Lower lobe of right lung (tissue), 2 donors: ENCODE results near the gene RNF19B. TPM values are rescaled to one million over a fixed set of nuclear protein-coding genes. Genes with fewer than 3 reads are reported as not detected.

Source experiments
- ATAC-seq, 2 donors: fragments of 200-7000 bp; cut with Tn5 transposase; one replicate each; pipeline ENCODE4 v1.9.1; 2020 to 2022; ENCODE audit warnings: mild to moderate bottlenecking in 2 of 2, moderate library complexity in 2 of 2
- DNase-seq: peaks from one replicate; pipeline ENCODE4 v3.0.0-alpha.2; 2020
- H3K27ac ChIP-seq: fragments of 200-600 bp; one replicate; pipeline ENCODE4 v1.8.0; 2022
- H3K27me3 ChIP-seq: fragments of 200-600 bp; one replicate; pipeline ENCODE4 v1.8.0; 2022; ENCODE audit warnings: low read depth
- H3K36me3 ChIP-seq: fragments of 200-600 bp; one replicate; pipeline ENCODE4 v1.8.0; 2022; ENCODE audit warnings: mild to moderate bottlenecking
- H3K4me1 ChIP-seq: fragments of 200-600 bp; one replicate; pipeline ENCODE4 v1.8.0; 2022
- H3K4me3 ChIP-seq: fragments of 200-600 bp; one replicate; pipeline ENCODE4 v1.8.0; 2022; ENCODE audit warnings: mild to moderate bottlenecking
- H3K9me3 ChIP-seq: fragments of 200-600 bp; one replicate; pipeline ENCODE4 v1.8.0; 2022
- CTCF ChIP-seq: fragments of 200-600 bp; IDR thresholded peaks from one replicate; pipeline ENCODE4 v1.8.0; 2022; ENCODE audit warnings: antibody characterized with exemption, mild to moderate bottlenecking
- intact Hi-C: fragments of 100-400 bp; cut with DNase I; formaldehyde crosslinking; loops from one replicate; pipeline ENCODE4 v1.11.0; 2022
- total RNA-seq: library from RNA; stranded (reverse); fragmentation: NEBNext Ultra II Directional; extraction: Animal tissue kit (Norgen Biotek cat#: 25700); gene quantifications from one replicate; pipeline ENCODE4 v1.2.1, GENCODE V29; 2021
- donor health status: DM: no; HTN: yes; CAD: no; lungs with severe emphysema.

The RNF19B gene
- total RNA-seq, 1 donor from 2014 or later: 27.9 TPM

GRCh38 chr1:32984090-32984454 lies 19.5 kb upstream of the RNF19B start:
- peak overlapping the region; percentile 58 for H3K27ac ChIP-seq
- no peaks in the 10 kb centered on the region for H3K27me3 ChIP-seq
- DNase-seq: no peak
- no peak for TF ChIP-seq CTCF
- intact Hi-C loops: no loop called here
- no peak overlapping the region for H3K4me3 ChIP-seq
- peaks cover 66% of the 10 kb centered on the region for H3K4me1 ChIP-seq
- ATAC-seq: no peak
- no peaks in the 10 kb centered on the region for H3K9me3 ChIP-seq
- no peaks in the 10 kb centered on the region for H3K36me3 ChIP-seq

GRCh38 chr1:32983020-32983419 lies 18.4 kb upstream of the RNF19B start:
- Histone ChIP-seq H3K4me1 (peaks cover 56% of the 10 kb centered on the region), H3K36me3 (no peaks in the 10 kb centered on the region), H3K27me3 (no peaks in the 10 kb centered on the region), H3K27ac (no peak overlapping the region), H3K9me3 (no peaks in the 10 kb centered on the region), H3K4me3 (no peak overlapping the region)
- DNase-seq (no peak), ATAC-seq (no peak)
- no peak for TF ChIP-seq CTCF
- intact Hi-C loops: no loop called here

GRCh38 chr1:32981003-32981901 lies 16.6 kb upstream of the RNF19B start:
- H3K4me1 ChIP-seq: peaks cover 54% of the 10 kb centered on the region
- H3K4me3 ChIP-seq: no peak overlapping the region
- H3K27ac ChIP-seq: peak overlapping the region; percentile 81
- ATAC-seq: peak; percentile 95
- H3K36me3 ChIP-seq: no peaks in the 10 kb centered on the region
- H3K27me3 ChIP-seq: no peaks in the 10 kb centered on the region
- TF ChIP-seq CTCF: no peak
- peak; percentile 78 for DNase-seq
- intact Hi-C loops: no loop called here
- H3K9me3 ChIP-seq: no peaks in the 10 kb centered on the region

GRCh38 chr1:32980080-32980479 lies 15.5 kb upstream of the RNF19B start:
- Histone ChIP-seq H3K4me1 (peaks cover 51% of the 10 kb centered on the region), H3K36me3 (no peaks in the 10 kb centered on the region), H3K9me3 (no peaks in the 10 kb centered on the region), H3K27ac (peak overlapping the region; percentile 81), H3K27me3 (no peaks in the 10 kb centered on the region), H3K4me3 (no peak overlapping the region)
- DNase-seq (no peak), ATAC-seq (no peak)
- intact Hi-C loops: no loop called here
- no peak for TF ChIP-seq CTCF

GRCh38 chr1:32978854-32979253 lies 14.2 kb upstream of the RNF19B start:
- Histone ChIP-seq H3K9me3 (no peaks in the 10 kb centered on the region), H3K27me3 (no peaks in the 10 kb centered on the region), H3K36me3 (no peaks in the 10 kb centered on the region), H3K4me1 (peaks cover 39% of the 10 kb centered on the region), H3K4me3 (no peak overlapping the region), H3K27ac (no peak overlapping the region)
- DNase-seq: no peak
- TF ChIP-seq CTCF: no peak
- intact Hi-C loops: no loop called here
- no peak for ATAC-seq
